Osteoblast (primary cell): ENCODE data around the gene CATSPERB. TPM values are rescaled to one million over a fixed set of nuclear protein-coding genes. Genes with fewer than 3 reads are reported as not detected.
"Not testable (repeated sequence)": the region's sequence is repeated elsewhere in the genome, so short reads cannot be mapped to it uniquely, and the experiment has no call there.

ENCODE experiments used
- DNase-seq: peaks from one replicate; pipeline ENCODE4 v3.0.0; 2011; ENCODE audit warnings: low spot score, mixed read lengths; ENCODE audit not compliant: insufficient read length; ENCODE audit errors: missing footprints
- H2AFZ ChIP-seq: 2 replicates; pipeline ENCODE4 v1.6.0; 2011; ENCODE audit warnings: mild to moderate bottlenecking, low read length
- H3K27ac ChIP-seq: 2 replicates; pipeline ENCODE4 v1.5.1; 2011; ENCODE audit warnings: mild to moderate bottlenecking, low read depth, low read length, moderate library complexity
- H3K27me3 ChIP-seq: 2 replicates; pipeline ENCODE4 v1.6.0; 2012; ENCODE audit warnings: mild to moderate bottlenecking, control low read depth, inconsistent platforms, low read length, moderate library complexity; ENCODE audit not compliant: insufficient read depth
- H3K36me3 ChIP-seq: 2 replicates; pipeline ENCODE4 v1.5.1; 2011; ENCODE audit warnings: mild to moderate bottlenecking, low read length, control low read depth, moderate library complexity; ENCODE audit not compliant: insufficient read depth
- H3K4me1 ChIP-seq: 2 replicates; pipeline ENCODE4 v1.5.1; 2011; ENCODE audit warnings: mild to moderate bottlenecking, low read length, control low read depth, moderate library complexity; ENCODE audit not compliant: insufficient read depth
- H3K4me2 ChIP-seq: 2 replicates; pipeline ENCODE4 v1.6.0; 2011; ENCODE audit warnings: mild to moderate bottlenecking, low read length; ENCODE audit not compliant: insufficient read depth
- H3K4me3 ChIP-seq: fragments of 200-600 bp; sonication (generic); 3 replicates; pipeline ENCODE4 v1.5.1; 2012; ENCODE audit warnings: mild to moderate bottlenecking, low read length, inconsistent platforms; ENCODE audit not compliant: insufficient read depth
- H3K79me2 ChIP-seq: 2 replicates; pipeline ENCODE4 v1.6.0; 2012; ENCODE audit warnings: mild to moderate bottlenecking, low read length, control low read depth, inconsistent platforms; ENCODE audit not compliant: insufficient read depth
- H3K9me3 ChIP-seq: 2 replicates; pipeline ENCODE4 v1.5.1; 2011; ENCODE audit warnings: low read depth, low read length, control low read depth
- H4K20me1 ChIP-seq: 2 replicates; pipeline ENCODE4 v1.6.0; 2012; ENCODE audit warnings: mild to moderate bottlenecking, low read length, control low read depth; ENCODE audit not compliant: insufficient read depth
- small RNA-seq: library from RNA; depleted of rRNA; stranded (forward); fragments of <200 nt; gene quantifications from one replicate; pipeline ENCODE3, GENCODE V24; 2012
- total RNA-seq: library from RNA; depleted of rRNA; stranded (reverse); fragments of >200 nt; gene quantifications from 2 replicates; pipeline ENCODE4 v1.2.3, GENCODE V29; 2012
- TF ChIP-seq, protein P1 (sequence below): IDR thresholded peaks from 2 replicates; pipeline ENCODE4 v1.5.1; 2011; ENCODE audit warnings: mild to moderate bottlenecking, low read depth, low read length, moderate library complexity; ENCODE audit errors: extremely low read depth

The CATSPERB gene
- total RNA-seq, 1 donor: not detected

DNA sequence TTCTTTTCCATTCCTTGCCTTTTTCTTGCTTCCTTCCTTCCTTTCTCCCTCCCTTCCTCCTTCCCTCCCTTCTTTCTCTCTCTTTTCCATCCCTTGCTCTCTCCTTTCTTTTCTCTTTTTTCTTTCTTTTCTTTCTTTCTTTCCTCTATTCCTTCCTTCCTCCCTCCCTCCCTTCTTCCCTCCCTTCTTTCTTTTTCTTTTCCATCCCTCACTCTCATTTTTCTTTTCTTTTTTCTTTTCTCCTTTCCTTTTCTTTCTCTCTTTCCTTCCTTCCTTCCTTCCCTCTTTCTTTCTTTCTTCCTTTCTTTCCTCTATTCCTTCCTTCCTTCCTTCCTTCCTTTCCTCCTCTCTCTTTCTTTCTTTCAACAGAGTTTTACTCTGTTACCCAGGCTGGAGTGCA is 186.7 kb downstream of the CATSPERB start:
- Histone ChIP-seq H3K27ac (no peak overlapping the region), H3K27me3 (no peaks in the 10 kb centered on the region), H3K79me2 (no peaks in the 10 kb centered on the region), H3K4me2 (no peak overlapping the region), H3K4me3 (no peak overlapping the region), H2AFZ (no peak overlapping the region), H3K36me3 (no peaks in the 10 kb centered on the region), H3K4me1 (no peaks in the 10 kb centered on the region), H4K20me1 (no peaks in the 10 kb centered on the region), H3K9me3 (no peaks in the 10 kb centered on the region)
- DNase-seq: no peak
- TF ChIP-seq, protein P1, sequence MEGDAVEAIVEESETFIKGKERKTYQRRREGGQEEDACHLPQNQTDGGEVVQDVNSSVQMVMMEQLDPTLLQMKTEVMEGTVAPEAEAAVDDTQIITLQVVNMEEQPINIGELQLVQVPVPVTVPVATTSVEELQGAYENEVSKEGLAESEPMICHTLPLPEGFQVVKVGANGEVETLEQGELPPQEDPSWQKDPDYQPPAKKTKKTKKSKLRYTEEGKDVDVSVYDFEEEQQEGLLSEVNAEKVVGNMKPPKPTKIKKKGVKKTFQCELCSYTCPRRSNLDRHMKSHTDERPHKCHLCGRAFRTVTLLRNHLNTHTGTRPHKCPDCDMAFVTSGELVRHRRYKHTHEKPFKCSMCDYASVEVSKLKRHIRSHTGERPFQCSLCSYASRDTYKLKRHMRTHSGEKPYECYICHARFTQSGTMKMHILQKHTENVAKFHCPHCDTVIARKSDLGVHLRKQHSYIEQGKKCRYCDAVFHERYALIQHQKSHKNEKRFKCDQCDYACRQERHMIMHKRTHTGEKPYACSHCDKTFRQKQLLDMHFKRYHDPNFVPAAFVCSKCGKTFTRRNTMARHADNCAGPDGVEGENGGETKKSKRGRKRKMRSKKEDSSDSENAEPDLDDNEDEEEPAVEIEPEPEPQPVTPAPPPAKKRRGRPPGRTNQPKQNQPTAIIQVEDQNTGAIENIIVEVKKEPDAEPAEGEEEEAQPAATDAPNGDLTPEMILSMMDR: no peak

DNA sequence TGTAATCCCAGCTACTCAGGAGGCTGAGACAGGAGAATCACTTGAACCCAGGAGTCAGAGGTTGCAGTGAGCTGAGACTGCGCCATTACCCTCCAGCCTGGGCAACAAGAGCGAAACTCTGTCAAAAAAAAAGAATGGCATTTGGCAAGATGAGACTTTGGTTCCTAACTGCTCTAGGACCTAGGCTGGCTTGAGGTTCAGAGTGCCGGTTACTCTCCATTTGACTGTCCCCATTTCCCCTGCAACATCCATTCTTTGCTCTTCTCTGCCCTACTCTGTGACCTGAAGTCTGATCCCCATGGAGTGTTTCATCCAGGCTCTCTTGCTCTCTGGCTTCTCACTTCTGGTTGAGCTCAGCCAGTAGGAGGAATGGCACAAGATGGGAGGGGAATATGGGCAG is 195.6 kb downstream of the CATSPERB start:
- no peaks in the 10 kb centered on the region for H3K27me3 ChIP-seq
- H3K36me3 ChIP-seq: no peaks in the 10 kb centered on the region
- H3K4me3 ChIP-seq: no peak overlapping the region
- H2AFZ ChIP-seq: no peak overlapping the region
- H3K9me3 ChIP-seq: no peaks in the 10 kb centered on the region
- H4K20me1 ChIP-seq: no peaks in the 10 kb centered on the region
- H3K27ac ChIP-seq: no peak overlapping the region
- DNase-seq: no peak
- no peaks in the 10 kb centered on the region for H3K4me1 ChIP-seq
- TF ChIP-seq, protein P1: no peak
- H3K4me2 ChIP-seq: no peak overlapping the region
- H3K79me2 ChIP-seq: no peaks in the 10 kb centered on the region

DNA sequence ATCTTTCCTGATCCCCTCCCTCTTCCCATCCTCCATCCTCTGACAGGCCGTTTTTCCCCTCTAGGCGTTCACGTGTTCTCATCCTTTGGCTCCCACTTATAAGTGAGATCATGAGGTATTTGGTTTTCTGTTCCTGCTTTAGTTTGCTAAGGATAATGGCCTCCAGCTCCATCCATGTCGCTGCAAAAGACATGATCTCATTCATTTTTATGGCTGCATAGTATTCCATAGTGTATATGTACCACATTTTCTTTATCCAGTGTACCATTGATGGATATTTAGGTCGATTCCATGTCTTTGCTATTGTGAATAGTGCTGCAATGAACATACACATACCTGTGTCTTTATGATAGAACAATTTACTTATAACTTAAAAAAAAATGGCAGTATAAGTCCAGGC is 197.8 kb downstream of the CATSPERB start:
- not testable (repeated sequence) for H3K4me1 ChIP-seq, H3K27ac ChIP-seq, H3K4me2 ChIP-seq, DNase-seq, H3K27me3 ChIP-seq, H2AFZ ChIP-seq, H4K20me1 ChIP-seq, H3K79me2 ChIP-seq, H3K4me3 ChIP-seq, H3K36me3 ChIP-seq, H3K9me3 ChIP-seq

DNA sequence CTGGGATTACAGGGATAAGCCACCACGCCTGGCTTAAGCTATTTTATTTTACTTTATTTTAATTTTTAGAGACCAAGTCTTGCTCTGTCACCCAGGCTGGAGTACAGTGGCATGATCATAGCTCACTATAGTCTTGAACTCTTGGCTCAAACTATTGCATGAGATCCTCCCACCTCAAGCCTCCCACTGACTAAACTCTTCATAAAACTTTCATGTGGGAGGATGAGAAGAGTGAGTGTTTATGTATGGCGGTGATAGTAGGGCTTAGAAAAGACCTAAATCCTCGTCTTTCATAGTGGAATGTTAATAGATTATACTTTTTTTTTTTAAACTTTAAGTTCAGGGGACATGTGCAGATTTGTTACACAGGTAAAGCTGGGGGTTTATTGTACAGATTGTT is 198.3 kb downstream of the CATSPERB start:
- no peak for DNase-seq
- H2AFZ ChIP-seq: no peak overlapping the region
- H3K27me3 ChIP-seq: no peaks in the 10 kb centered on the region
- H3K36me3 ChIP-seq: no peaks in the 10 kb centered on the region
- no peak overlapping the region for H3K4me2 ChIP-seq
- TF ChIP-seq, protein P1: no peak
- no peak overlapping the region for H3K27ac ChIP-seq
- H3K9me3 ChIP-seq: no peaks in the 10 kb centered on the region
- H3K79me2 ChIP-seq: no peaks in the 10 kb centered on the region
- H4K20me1 ChIP-seq: no peaks in the 10 kb centered on the region
- no peaks in the 10 kb centered on the region for H3K4me1 ChIP-seq
- H3K4me3 ChIP-seq: no peak overlapping the region

Small RNA genes lying within 50 kb of the gene (small RNA-seq; reads per million reads assigned to genes)
- gene AL133373.1: not detected
- gene POLR3GP1: not detected
- gene RF00012: not detected

Other genes with a start within 250 kb of the CATSPERB start
- 43.4 and 49.2 TPM in 2 replicates for gene PPP4R3A, start 221.8 kb downstream of the CATSPERB start, total RNA-seq
- under 0.01 and 0.29 TPM in 2 replicates for gene TC2N, start 135.4 kb upstream of the CATSPERB start, total RNA-seq
- gene FBLN5, start 215.6 kb upstream of the CATSPERB start, total RNA-seq: 22.1 and 27.7 TPM in 2 replicates